ENCODE data around the gene TRIM65. TPM values are rescaled to one million over a fixed set of nuclear protein-coding genes. Genes with fewer than 3 reads are reported as not detected.

Gene TRIM65
- total and polyA plus RNA-seq, 2 donors = 15.2 to 21.5 TPM

GRCh38 chr17:75842963-75843576 lies 53.7 kb downstream of the TRIM65 start:
- no peak overlapping the region for H3K27ac ChIP-seq (ENCODE audit: low read depth)

GRCh38 chr17:75842411-75842810 lies 54.3 kb downstream of the TRIM65 start:
- Histone ChIP-seq H3K4me1 (ENCODE audit: insufficient read depth) (no peaks in the 10 kb centered on the region), H3K4me3 (ENCODE audit: low read depth, low read length) (no peak overlapping the region), H3K27ac (ENCODE audit: low read depth) (no peak overlapping the region), H3K36me3 (ENCODE audit: insufficient read depth) (peaks cover 3% of the 10 kb centered on the region)
- DNase-seq (ENCODE audit: extremely low spot score) = no peak
- WGBS = 86% methylated on average over 18 of the region's 18 CpGs

More at GRCh38 chr17:75842963-75843576, 53.7 kb downstream of the TRIM65 start:
- Histone ChIP-seq H3K36me3 (ENCODE audit: insufficient read depth) (peaks cover 7% of the 10 kb centered on the region), H3K4me3 (ENCODE audit: low read depth, low read length) (peak overlapping the region; percentile 12), H3K4me1 (ENCODE audit: insufficient read depth) (no peaks in the 10 kb centered on the region)
- no peak for DNase-seq (ENCODE audit: extremely low spot score)
- WGBS = 82% methylated on average over 22 of the region's 22 CpGs

DNA sequence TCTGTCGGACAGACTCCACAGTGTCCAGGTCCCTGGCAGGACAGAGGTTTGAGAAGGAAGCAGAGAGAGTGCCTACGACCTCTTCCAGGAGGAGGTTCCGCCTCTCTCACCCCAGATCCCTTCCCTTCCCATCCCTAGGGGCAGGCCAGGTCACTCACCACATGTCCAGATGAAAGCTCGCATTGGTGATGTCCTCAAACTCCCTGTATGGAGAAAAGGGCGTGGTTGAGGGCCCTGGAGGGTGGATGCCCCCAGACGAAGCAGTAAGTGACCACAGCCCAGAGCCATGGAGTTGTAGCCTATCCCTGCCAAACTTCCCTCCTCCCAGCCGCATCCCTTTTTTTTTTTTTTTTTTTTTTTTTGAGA lies 56.0 kb downstream of the TRIM65 start:
- H3K4me3 ChIP-seq (ENCODE audit: low read depth, low read length) = no peak overlapping the region
- no peak overlapping the region for H3K27ac ChIP-seq (ENCODE audit: low read depth)
- DNase-seq (ENCODE audit: extremely low spot score) = no peak
- no peaks in the 10 kb centered on the region for H3K4me1 ChIP-seq (ENCODE audit: insufficient read depth)
- 71% methylated on average over 7 of the region's 7 CpGs for WGBS
- peaks cover 2% of the 10 kb centered on the region for H3K36me3 ChIP-seq (ENCODE audit: insufficient read depth)

DNA sequence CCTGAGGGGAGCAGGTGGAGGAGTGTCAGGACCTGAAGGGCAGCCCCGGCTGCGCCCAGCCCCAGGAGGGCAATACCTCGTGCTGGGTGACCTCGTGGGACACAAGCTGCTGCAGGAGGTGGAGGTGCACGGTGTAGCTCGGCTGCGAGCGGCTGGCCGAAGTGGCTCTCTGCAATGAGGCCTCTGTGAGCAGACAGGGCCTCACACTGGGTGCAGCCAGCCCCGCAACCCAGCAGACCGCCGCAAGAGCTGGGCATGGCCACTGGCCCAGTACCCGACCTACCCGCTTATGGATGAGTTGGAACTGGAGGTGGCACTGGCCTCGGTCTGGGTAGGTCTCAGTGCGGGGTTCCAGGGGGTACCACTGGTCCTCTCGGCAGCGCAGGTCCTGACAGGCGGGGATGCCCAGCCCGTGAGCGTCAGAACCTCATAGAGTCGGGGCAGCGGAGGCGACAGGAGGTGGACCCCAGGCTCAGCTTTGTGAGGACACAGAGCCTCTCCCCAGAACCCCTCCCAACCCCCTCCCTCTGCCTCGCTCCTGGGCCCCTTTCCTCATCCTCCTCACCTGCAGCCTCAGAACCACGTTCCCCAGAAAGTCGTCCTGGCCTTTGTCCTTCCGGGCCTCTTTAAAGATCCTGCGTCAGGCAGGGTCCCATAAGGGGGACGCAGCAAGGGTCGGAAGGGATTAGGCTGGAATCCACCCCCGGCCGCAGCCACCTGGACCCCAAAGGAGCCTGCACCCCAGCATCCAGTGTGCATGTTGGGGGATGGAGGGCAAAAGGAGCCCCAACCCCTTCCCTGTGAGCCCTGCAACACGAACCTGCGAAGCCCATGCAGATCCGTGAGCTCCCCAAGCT lies 56.6 kb downstream of the TRIM65 start:
- H3K27ac ChIP-seq (ENCODE audit: low read depth) = no peak overlapping the region
- no peak for DNase-seq (ENCODE audit: extremely low spot score)
- H3K36me3 ChIP-seq (ENCODE audit: insufficient read depth) = peaks cover 2% of the 10 kb centered on the region
- WGBS = 92% methylated on average over 36 of the region's 36 CpGs
- H3K4me3 ChIP-seq (ENCODE audit: low read depth, low read length) = no peak overlapping the region
- no peaks in the 10 kb centered on the region for H3K4me1 ChIP-seq (ENCODE audit: insufficient read depth)

Other genes starting within 250 kb of the TRIM65 start
- gene RECQL5, start 229.8 kb downstream of the TRIM65 start, total RNA-seq = 22.2 TPM
- gene RECQL5, start 229.8 kb downstream of the TRIM65 start, polyA plus RNA-seq = 19.6 TPM
- gene SAP30BP, start 229.6 kb downstream of the TRIM65 start, total RNA-seq = 37.7 TPM
- gene SAP30BP, start 229.6 kb downstream of the TRIM65 start, polyA plus RNA-seq = 87.0 TPM
- gene ITGB4, start 175.5 kb downstream of the TRIM65 start, total RNA-seq = 22.4 TPM
- gene ITGB4, start 175.5 kb downstream of the TRIM65 start, polyA plus RNA-seq = 64.8 TPM
- gene GALK1, start 131.8 kb downstream of the TRIM65 start, total RNA-seq = 11.3 TPM
- gene GALK1, start 131.8 kb downstream of the TRIM65 start, polyA plus RNA-seq = 43.0 TPM
- 58.1 TPM for gene UNK, start 112.1 kb downstream of the TRIM65 start, total RNA-seq
- 29.1 TPM for gene UNK, start 112.1 kb downstream of the TRIM65 start, polyA plus RNA-seq
- gene UNC13D, start 52.5 kb downstream of the TRIM65 start, total RNA-seq = 10.6 TPM
- 13.0 TPM for gene UNC13D, start 52.5 kb downstream of the TRIM65 start, polyA plus RNA-seq
- 16.2 TPM for gene WBP2, start 41.6 kb downstream of the TRIM65 start, total RNA-seq
- gene WBP2, start 41.6 kb downstream of the TRIM65 start, polyA plus RNA-seq = 142 TPM
- gene TRIM47, start 18.4 kb downstream of the TRIM65 start, total RNA-seq = 28.9 TPM
- 55.8 TPM for gene TRIM47, start 18.4 kb downstream of the TRIM65 start, polyA plus RNA-seq
- gene MRPL38, start 7.9 kb upstream of the TRIM65 start, total RNA-seq = 18.3 TPM
- gene MRPL38, start 7.9 kb upstream of the TRIM65 start, polyA plus RNA-seq = 61.3 TPM
- gene FBF1, start 44.1 kb upstream of the TRIM65 start, total RNA-seq = 10.7 TPM
- gene FBF1, start 44.1 kb upstream of the TRIM65 start, polyA plus RNA-seq = 7.9 TPM
- 76.0 TPM for gene ACOX1, start 82.2 kb upstream of the TRIM65 start, total RNA-seq
- 15.1 TPM for gene ACOX1, start 82.2 kb upstream of the TRIM65 start, polyA plus RNA-seq
- 13.9 TPM for gene TEN1, start 82.3 kb upstream of the TRIM65 start, total RNA-seq
- gene TEN1, start 82.3 kb upstream of the TRIM65 start, polyA plus RNA-seq = 16.2 TPM
- 3.5 TPM for gene CDK3, start 103.9 kb upstream of the TRIM65 start, total RNA-seq
- gene CDK3, start 103.9 kb upstream of the TRIM65 start, polyA plus RNA-seq = 4.9 TPM
- gene EVPL, start 130.4 kb upstream of the TRIM65 start, total RNA-seq = 12.5 TPM
- gene EVPL, start 130.4 kb upstream of the TRIM65 start, polyA plus RNA-seq = 9.0 TPM
- gene SRP68, start 175.6 kb upstream of the TRIM65 start, total RNA-seq = 34.7 TPM
- 54.8 TPM for gene SRP68, start 175.6 kb upstream of the TRIM65 start, polyA plus RNA-seq
- gene GALR2, start 177.8 kb upstream of the TRIM65 start, total RNA-seq = not detected
- 0.09 TPM for gene GALR2, start 177.8 kb upstream of the TRIM65 start, polyA plus RNA-seq
- not detected for gene ZACN, start 182.2 kb upstream of the TRIM65 start, total RNA-seq
- 2.2 TPM for gene ZACN, start 182.2 kb upstream of the TRIM65 start, polyA plus RNA-seq
- gene EXOC7, start 206.8 kb upstream of the TRIM65 start, total RNA-seq = 75.3 TPM
- 74.8 TPM for gene EXOC7, start 206.8 kb upstream of the TRIM65 start, polyA plus RNA-seq
- 0.90 TPM for gene FOXJ1, start 244.3 kb upstream of the TRIM65 start, total RNA-seq
- 1.4 TPM for gene FOXJ1, start 244.3 kb upstream of the TRIM65 start, polyA plus RNA-seq